Cerebellar cortex (tissue), 1 donor: Measurements from ENCODE around the gene MAPK12.

ENCODE experiments used
- DNase-seq: peaks from one replicate; pipeline ENCODE4 v3.0.0-alpha.2; 2015; ENCODE audit warnings: low spot score

MAPK12 gene

DNA sequence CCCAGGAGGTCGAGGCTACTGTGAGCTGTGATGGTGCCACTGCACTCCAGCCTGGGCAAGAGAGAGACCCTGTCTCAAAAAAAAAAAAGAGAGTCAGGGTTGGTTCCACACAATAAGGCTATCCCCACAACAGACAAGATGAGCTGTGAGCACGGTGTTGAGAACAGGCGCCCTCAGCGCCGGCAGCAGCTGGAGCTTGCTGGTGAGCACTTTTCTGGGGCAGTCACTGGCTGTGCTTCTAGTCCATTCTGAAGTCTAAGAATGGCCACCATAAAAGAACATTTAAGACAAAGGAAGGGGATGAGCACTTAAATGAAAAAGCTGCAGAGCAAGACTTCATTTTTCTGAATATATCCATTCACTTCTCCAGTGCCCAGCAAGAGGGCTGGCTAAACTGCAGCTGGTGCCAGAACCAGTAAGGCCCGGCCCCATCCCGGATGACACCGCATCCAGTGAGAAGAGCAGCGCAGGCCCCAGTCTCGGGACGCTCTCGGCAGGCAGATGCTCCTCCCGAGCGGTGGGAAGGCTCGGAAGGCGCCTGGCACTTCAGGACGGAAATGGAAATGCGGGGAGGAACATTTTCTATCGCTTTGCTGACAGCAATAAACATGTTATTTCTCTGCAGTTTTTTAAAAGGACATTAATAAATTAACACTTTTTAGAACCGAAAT, 28.9 kb downstream of the MAPK12 start:
- DNase-seq: no peak

DNA sequence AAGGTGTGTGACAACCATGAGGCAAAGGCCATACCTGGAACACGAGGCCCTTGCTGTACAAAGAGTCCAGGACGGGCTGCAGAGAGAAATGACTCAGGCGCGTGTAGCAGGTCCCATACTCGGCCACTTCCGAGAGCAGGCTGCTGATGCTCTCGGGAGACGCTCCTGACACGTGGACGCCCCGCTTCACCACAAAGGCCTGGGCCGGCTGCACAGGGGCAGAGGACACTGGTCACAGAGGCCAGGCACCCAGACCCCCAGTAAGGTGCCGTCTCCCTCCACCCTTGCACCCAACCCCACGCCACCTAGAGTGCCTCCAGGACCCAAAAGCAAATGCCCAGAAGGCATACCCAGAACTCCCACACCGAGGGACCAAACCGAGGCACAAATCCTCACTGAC, 32.1 kb downstream of the MAPK12 start:
- DNase-seq: no peak

GRCh38 chr22:50228366-50228765, 33.1 kb downstream of the MAPK12 start:
- DNase-seq: no peak

- no peak for DNase-seq
Observed at GRCh38 chr22:50227579-50228215, 33.8 kb downstream of the MAPK12 start.

DNA sequence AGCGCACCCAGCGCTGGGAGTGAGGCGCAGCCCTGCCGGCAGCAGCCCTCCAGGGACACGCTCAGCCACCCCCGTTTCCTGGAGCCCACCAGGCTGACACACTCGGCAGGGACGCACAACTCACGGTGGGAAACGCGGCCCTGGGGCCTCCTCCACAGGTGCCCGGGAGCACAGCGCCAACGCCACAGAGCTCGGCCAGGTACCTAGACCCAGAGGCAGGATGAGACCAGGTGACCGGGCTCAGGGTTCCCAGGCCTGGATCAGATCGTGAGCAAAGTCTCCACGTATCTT, 34.7 kb downstream of the MAPK12 start:
- no peak for DNase-seq

DNA sequence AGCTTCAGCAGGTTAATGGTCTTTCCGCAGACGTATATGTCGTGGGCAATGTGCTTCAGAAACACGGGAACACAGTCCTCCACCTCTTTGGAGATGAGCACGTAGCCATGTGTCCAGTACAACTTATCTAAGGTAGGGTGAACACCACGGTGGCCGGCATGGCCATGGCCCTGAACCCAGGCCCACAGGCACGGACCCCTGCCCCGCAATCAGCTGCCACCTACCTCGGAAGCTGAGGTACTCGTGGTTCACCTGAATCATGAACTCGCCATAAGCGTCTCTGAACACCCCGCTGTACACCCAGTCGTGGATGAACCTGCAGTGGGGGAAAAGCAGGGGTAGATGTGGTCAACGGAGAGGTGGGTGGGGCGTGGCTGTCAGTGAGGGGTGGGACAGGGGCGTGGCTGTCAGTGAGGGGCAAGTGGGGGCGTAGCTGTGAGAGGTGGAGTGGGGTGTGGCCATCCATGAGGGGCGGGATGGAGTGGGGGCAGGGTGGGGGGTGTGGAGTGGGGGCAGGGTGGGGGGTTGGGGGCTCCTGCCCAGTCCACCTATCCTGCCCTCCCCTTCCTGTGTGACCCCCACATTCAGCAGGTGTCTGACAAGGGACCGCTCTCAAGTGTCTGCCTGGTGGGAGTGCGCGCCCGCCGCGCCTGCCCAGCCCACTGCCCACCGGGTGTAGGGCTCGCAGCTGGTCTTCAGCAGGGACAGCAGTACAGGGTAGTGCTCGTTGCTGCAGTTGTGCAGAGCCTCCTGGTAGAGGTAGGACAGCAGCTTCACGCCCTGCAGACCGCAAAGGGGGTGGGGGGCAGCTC, 35.2 kb downstream of the MAPK12 start:
- no peak for DNase-seq

GRCh38 chr22:50225200-50225969, 36.1 kb downstream of the MAPK12 start:
- DNase-seq: no peak

DNA sequence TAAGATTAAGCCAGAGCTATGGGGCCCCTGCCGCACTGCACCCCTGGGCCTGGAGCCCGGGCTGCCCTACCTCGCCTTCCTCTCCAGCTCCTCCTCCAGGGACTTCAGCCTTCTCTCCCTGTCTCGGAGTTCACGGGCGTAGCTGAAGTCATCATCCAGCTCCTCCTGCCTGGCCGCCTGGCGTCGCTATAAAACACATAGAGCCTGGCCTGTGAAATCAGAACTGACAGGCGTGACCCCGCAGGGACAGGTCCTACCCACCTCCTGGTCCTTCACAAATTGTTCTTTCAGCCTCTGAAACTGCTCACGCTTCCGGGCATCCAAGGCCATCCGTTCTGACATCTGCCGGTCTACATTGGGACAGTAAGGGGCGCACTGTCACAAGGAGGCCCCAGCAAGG, 37.4 kb downstream of the MAPK12 start:
- no peak for DNase-seq

DNA sequence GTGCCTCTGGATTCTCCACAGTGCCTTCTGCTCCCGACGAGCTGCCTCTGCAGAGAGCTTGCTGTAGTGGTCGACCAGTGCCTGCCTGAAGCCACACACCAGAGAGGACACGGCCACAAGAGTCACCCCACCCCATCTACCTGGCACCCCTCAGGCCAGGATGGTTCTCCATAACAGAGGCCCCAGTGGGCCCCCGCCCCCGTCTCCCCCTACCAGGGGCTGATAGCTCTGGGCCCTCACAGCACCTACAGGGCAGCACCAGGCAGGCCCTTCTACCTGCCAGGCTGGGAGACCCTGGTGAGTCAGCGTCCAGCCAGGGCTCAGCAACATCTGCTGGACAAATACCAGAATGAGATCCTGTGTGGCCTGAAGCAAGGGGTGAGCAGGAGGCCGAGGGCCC, 39.0 kb downstream of the MAPK12 start:
- DNase-seq: no peak

- no peak for DNase-seq
Observed at GRCh38 chr22:50221410-50222300, 39.8 kb downstream of the MAPK12 start.

GRCh38 chr22:50220603-50221409, 40.7 kb downstream of the MAPK12 start:
- no peak for DNase-seq

- DNase-seq: no peak
Observed at GRCh38 chr22:50219800-50220602, 41.5 kb downstream of the MAPK12 start.

DNA sequence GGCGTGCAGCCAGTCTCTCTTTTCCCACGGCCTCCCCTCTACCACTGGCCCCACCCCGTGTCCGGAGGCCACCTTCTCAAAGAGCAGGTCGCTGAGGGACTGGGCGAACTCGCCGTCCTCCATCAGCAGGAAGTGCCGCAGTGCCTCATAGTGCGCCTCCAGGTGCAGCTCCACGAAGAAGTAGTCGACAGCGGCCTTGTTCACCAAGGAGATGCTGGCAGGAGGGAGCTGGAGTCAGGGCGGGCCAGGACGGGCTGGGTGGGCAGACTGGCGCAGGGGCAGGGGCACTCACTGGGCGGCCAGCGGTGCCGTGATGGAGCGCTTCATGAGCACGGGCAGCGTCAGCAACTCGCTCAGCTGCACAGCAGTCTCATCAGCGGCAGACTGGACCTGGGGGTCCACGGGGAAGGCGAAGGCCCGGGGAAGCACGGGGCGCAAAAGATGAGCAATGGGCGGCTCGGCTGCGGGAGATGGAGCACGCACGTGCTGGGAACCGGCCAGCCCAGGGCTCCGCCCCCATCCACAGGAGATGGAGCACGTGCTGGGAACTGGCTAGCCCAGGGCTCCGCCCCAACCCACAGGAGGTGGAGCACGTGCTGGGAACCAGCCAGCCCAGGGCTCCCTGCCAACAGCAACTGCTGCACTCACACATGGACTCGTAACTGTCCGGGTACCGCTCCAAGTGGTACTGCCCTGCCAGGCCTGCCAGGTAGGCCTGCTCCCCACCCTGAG, 42.3 kb downstream of the MAPK12 start:
- DNase-seq: peak; percentile 58

DNA sequence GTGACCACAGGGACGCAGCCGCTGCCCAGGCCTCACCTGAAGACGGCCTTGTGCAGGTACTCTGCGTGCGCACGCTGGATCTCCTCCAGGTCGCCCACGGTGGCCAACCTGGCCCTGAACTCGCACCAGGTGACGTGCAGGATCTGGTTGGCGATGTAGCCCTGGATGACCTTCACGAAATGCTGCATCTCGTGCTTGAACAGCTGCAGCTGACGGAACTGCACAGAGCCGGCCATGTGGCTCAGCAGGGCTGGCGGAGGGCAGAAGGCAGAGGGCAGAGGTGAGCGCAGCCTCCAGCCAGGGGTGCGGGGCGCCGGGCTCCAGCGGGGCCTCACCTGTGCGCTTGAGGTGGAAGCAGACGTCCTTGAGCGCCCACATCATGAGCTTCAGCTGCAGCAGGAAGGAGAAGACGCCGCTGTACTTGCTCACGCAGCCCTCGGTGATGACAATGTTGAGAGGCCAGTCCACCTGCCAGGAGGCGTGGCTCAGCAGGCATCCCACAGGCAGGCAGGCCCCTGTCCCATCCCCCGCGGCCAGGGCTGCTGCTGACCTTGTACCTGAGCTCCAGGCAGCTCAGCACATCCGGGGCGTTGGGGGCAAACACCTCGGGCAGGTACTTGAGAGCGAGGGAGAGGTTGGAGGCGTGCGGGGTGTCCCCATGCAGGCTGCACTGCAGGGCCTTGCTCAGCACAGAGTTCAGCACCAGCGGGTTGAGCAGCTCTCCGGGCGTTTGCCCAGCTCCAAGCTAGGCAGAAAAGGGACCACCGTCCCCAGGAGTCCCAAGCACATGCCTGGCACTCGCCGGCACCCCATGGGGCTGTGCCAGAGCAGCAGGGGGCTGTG, 43.1 kb downstream of the MAPK12 start:
- no peak for DNase-seq

GRCh38 chr22:50217543-50218152, 43.8 kb downstream of the MAPK12 start:
- DNase-seq: no peak

DNA sequence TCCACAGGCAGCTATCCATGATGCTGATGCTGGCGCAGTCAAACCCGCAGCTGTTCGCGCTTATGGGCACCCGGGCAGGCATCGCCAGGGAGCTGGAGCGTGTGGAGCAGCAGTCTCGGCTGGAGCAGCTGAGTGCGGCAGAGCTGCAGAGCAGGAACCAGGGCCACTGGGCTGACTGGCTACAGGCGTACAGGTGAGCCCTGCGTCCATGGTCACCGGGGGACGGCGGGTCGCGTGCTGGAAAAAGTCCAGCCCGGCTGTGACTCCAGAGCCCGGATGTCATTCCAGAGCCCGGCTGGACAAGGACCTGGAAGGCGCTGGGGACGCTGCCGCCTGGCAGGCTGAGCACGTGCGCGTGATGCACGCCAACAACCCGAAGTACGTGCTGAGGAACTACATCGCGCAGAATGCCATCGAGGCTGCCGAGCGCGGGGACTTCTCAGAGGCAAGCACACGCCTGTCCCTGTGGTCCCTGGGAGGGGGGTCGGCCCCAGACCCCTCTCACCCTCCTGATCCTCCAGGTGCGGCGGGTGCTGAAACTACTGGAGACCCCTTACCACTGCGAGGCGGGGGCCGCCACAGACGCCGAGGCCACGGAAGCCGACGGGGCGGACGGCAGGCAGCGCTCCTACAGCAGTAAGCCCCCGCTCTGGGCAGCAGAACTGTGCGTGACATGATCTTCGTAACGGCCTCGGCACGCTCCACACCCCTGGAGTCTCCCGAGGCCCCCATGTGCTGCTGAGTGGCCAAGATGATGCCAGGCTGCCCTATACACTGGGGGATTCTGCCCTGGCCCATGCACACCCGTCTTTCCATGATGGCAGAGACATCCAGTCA, 44.6 kb downstream of the MAPK12 start:
- no peak for DNase-seq
